ENCODE results near the gene TBC1D5.

The TBC1D5 gene

GRCh38 chr3:17239417-17239816 is 503.0 kb downstream of the TBC1D5 start:
- Histone ChIP-seq H3K9me3 (no peaks in the 10 kb centered on the region), H3K27ac (no peak overlapping the region), H3K27me3 (no peaks in the 10 kb centered on the region), H3K4me3 (no peak overlapping the region), H3K4me1 (no peaks in the 10 kb centered on the region), H3K36me3 (peaks cover 0 to 5% (median 0%) of the 10 kb centered on the region in 3 donors)
- TF ChIP-seq CTCF (IDR thresholded peaks at IDR 0.05), result no peak
- intact Hi-C loops (cut with DNase I; ENCODE audit: low total_unique reads), result no loop called here
- DNase-seq, result no peak

GRCh38 chr3:17238023-17238422 is 504.4 kb downstream of the TBC1D5 start:
- Histone ChIP-seq H3K4me3 (no peak overlapping the region), H3K4me1 (no peaks in the 10 kb centered on the region), H3K27me3 (no peaks in the 10 kb centered on the region), H3K27ac (no peak overlapping the region), H3K9me3 (no peaks in the 10 kb centered on the region), H3K36me3 (peaks cover 0 to 5% (median 0%) of the 10 kb centered on the region in 3 donors)
- DNase-seq, result no peak
- TF ChIP-seq CTCF (IDR thresholded peaks at IDR 0.05), result no peak
- intact Hi-C loops (cut with DNase I; ENCODE audit: low total_unique reads), result no loop called here

GRCh38 chr3:17235310-17235709 is 507.1 kb downstream of the TBC1D5 start:
- no peak for TF ChIP-seq CTCF (IDR thresholded peaks at IDR 0.05)
- Histone ChIP-seq H3K27ac (no peak overlapping the region), H3K4me3 (no peak overlapping the region), H3K36me3 (peaks cover 0 to 5% (median 0%) of the 10 kb centered on the region in 3 donors), H3K9me3 (no peaks in the 10 kb centered on the region), H3K27me3 (no peaks in the 10 kb centered on the region), H3K4me1 (peaks cover 0 to 7% (median 0%) of the 10 kb centered on the region in 4 donors)
- DNase-seq, result no peak
- intact Hi-C loops (cut with DNase I; ENCODE audit: low total_unique reads), result no loop called here

- H3K4me1 ChIP-seq, result peaks cover 0 to 16% (median 0%) of the 10 kb centered on the region in 4 donors
- H3K9me3 ChIP-seq, result no peaks in the 10 kb centered on the region
- peaks cover 0 to 5% (median 0%) of the 10 kb centered on the region in 3 donors for H3K36me3 ChIP-seq
- intact Hi-C loops (cut with DNase I; ENCODE audit: low total_unique reads), result loop anchor here (5.0 kb wide), 1 partner anchor 632 kb away; no protein-coding TSS in a partner anchor
- no peak overlapping the region for H3K4me3 ChIP-seq
- H3K27ac ChIP-seq, result no peak overlapping the region
- no peaks in the 10 kb centered on the region for H3K27me3 ChIP-seq
- no peak for DNase-seq
- TF ChIP-seq CTCF (IDR thresholded peaks at IDR 0.05), result no peak
These were observed 508.0 kb downstream of the TBC1D5 start for GRCh38 chr3:17234382-17234781.

GRCh38 chr3:17233398-17233800 is 509.0 kb downstream of the TBC1D5 start:
- H3K9me3 ChIP-seq, result no peaks in the 10 kb centered on the region
- no peak overlapping the region for H3K4me3 ChIP-seq
- H3K27ac ChIP-seq, result no peak overlapping the region
- peak; percentile 71 to 79 for TF ChIP-seq CTCF (IDR thresholded peaks at IDR 0.05)
- DNase-seq, result no peak
- intact Hi-C loops (cut with DNase I; ENCODE audit: low total_unique reads), result loop anchor here (5.0 kb wide), 1 partner anchor 631 kb away; no protein-coding TSS in a partner anchor
- peaks cover 0 to 5% (median 0%) of the 10 kb centered on the region in 3 donors for H3K36me3 ChIP-seq
- no peaks in the 10 kb centered on the region for H3K27me3 ChIP-seq
- H3K4me1 ChIP-seq, result peaks cover 0 to 16% (median 0%) of the 10 kb centered on the region in 4 donors

GRCh38 chr3:17232442-17232841 is 510.0 kb downstream of the TBC1D5 start:
- no peaks in the 10 kb centered on the region for H3K27me3 ChIP-seq
- H3K4me1 ChIP-seq, result peaks cover 0 to 16% (median 0%) of the 10 kb centered on the region in 4 donors
- no peaks in the 10 kb centered on the region for H3K9me3 ChIP-seq
- intact Hi-C loops (cut with DNase I; ENCODE audit: low total_unique reads), result loop anchor here (5.0 kb wide), 1 partner anchor 630 kb away; no protein-coding TSS in a partner anchor
- no peak overlapping the region for H3K27ac ChIP-seq
- no peak overlapping the region for H3K4me3 ChIP-seq
- H3K36me3 ChIP-seq, result peaks cover 0 to 3% (median 0%) of the 10 kb centered on the region in 3 donors
- no peak for TF ChIP-seq CTCF (IDR thresholded peaks at IDR 0.05)
- DNase-seq, result no peak
